NCI-H2171 (cell line): ENCODE data around the gene SYCN.

Experiments used
- DNase-seq: peaks from one replicate; lab custom pipeline; 2025; lab: John Stamatoyannopoulos, UW

Gene SYCN

GRCh38 chr19:39171479-39172465 lies 32.3 kb downstream of the SYCN start:
- DNase-seq, result peak; percentile 46

GRCh38 chr19:39170386-39171231 lies 33.5 kb downstream of the SYCN start:
- no peak for DNase-seq

GRCh38 chr19:39169143-39169810 lies 34.8 kb downstream of the SYCN start:
- DNase-seq, result no peak

- no peak for DNase-seq
These were observed 35.6 kb downstream of the SYCN start for GRCh38 chr19:39168258-39169142.

- DNase-seq, result no peak
These were observed 36.4 kb downstream of the SYCN start for GRCh38 chr19:39167461-39168257.

- DNase-seq, result no peak
These were observed 37.3 kb downstream of the SYCN start for GRCh38 chr19:39166571-39167391.

- DNase-seq, result no peak
These were observed 38.2 kb downstream of the SYCN start for GRCh38 chr19:39165857-39166256.

- DNase-seq, result no peak
These were observed 39.8 kb downstream of the SYCN start for GRCh38 chr19:39164289-39164688.

- no peak for DNase-seq
These were observed 40.4 kb downstream of the SYCN start for GRCh38 chr19:39163621-39164020.

- no peak for DNase-seq
These were observed 41.5 kb downstream of the SYCN start for GRCh38 chr19:39162441-39163043.

- DNase-seq, result no peak
These were observed 43.0 kb downstream of the SYCN start for GRCh38 chr19:39160889-39161672.

- DNase-seq, result no peak
These were observed 43.6 kb downstream of the SYCN start for GRCh38 chr19:39160523-39160861.

GRCh38 chr19:39158646-39159260 lies 45.3 kb downstream of the SYCN start:
- DNase-seq, result no peak

- no peak for DNase-seq
These were observed 46.1 kb downstream of the SYCN start for GRCh38 chr19:39157997-39158389.

- DNase-seq, result no peak
These were observed 46.6 kb downstream of the SYCN start for GRCh38 chr19:39157275-39157996.

GRCh38 chr19:39156326-39157230 lies 47.5 kb downstream of the SYCN start:
- DNase-seq, result no peak
